Neural cell (in vitro differentiated cells): Measurements from ENCODE around the gene PRDM15. TPM values are rescaled to one million over a fixed set of nuclear protein-coding genes. Genes with fewer than 3 reads are reported as not detected.

Source experiments
- H2AFZ ChIP-seq: fragments of 200-600, 300-800 bp; sonication (generic), shearing (Covaris generic); 2 replicates; pipeline ENCODE4 v1.6.0; 2014; ENCODE audit warnings: low read depth, mild to moderate bottlenecking, antibody characterized with exemption, low read length, moderate library complexity
- H3F3A ChIP-seq: fragments of 200-600 bp; shearing (Covaris generic); 2 replicates; pipeline ENCODE4 v1.6.1; 2016; ENCODE audit warnings: mild to moderate bottlenecking, moderate library complexity, mixed read lengths, antibody characterized with exemption, low read length; ENCODE audit not compliant: insufficient read depth, poor library complexity, severe bottlenecking
- H3K27ac ChIP-seq: fragments of 200-600, 300-800 bp; sonication (generic), shearing (Covaris generic); 2 replicates; pipeline ENCODE4 v1.5.1; 2014; ENCODE audit warnings: mild to moderate bottlenecking, low read length, moderate library complexity
- H3K27me3 ChIP-seq: fragments of 300-800, 200-600 bp; sonication (generic), shearing (Covaris generic); 2 replicates; pipeline ENCODE4 v1.6.0; 2014; ENCODE audit warnings: mild to moderate bottlenecking, low read depth, low read length, moderate library complexity; ENCODE audit not compliant: insufficient read depth
- H3K36me3 ChIP-seq: fragments of 300-800, 200-600 bp; sonication (generic), shearing (Covaris generic); 2 replicates; pipeline ENCODE4 v1.5.1; 2014; ENCODE audit warnings: mild to moderate bottlenecking, antibody characterized with exemption, low read length, moderate library complexity; ENCODE audit not compliant: insufficient read depth
- H3K4me2 ChIP-seq: fragments of 300-800, 200-600 bp; sonication (generic), shearing (Covaris generic); 2 replicates; pipeline ENCODE4 v1.6.0; 2014; ENCODE audit warnings: mild to moderate bottlenecking, low read length
- H3K4me3 ChIP-seq: fragments of 300-800, 200-600 bp; sonication (generic), shearing (Covaris generic); 2 replicates; pipeline ENCODE4 v1.5.1; 2014; ENCODE audit warnings: mild to moderate bottlenecking, low read length, moderate library complexity
- H3K79me2 ChIP-seq: fragments of 200-600 bp; shearing (Covaris generic); replicated peaks from 2 replicates; pipeline ENCODE4 v1.6.0; 2014; ENCODE audit warnings: mild to moderate bottlenecking, low read length, moderate library complexity; ENCODE audit not compliant: insufficient read depth
- H3K9ac ChIP-seq: fragments of 300-800, 200-600 bp; sonication (generic), shearing (Covaris generic); 2 replicates; pipeline ENCODE4 v1.6.1; 2016; ENCODE audit warnings: mild to moderate bottlenecking, low read length, mixed read lengths
- H3K9me2 ChIP-seq: fragments of 200-600 bp; shearing (Covaris generic); 2 replicates; pipeline ENCODE4 v1.6.1; 2016; ENCODE audit warnings: mild to moderate bottlenecking, low read length, mixed read lengths; ENCODE audit not compliant: insufficient read depth
- H3K9me3 ChIP-seq: fragments of 200-600, 300-800 bp; sonication (generic), shearing (Covaris generic); 2 replicates; pipeline ENCODE4 v1.6.1; 2016; ENCODE audit warnings: mild to moderate bottlenecking, mixed run types, low read length, moderate library complexity, mixed read lengths
- H4K20me1 ChIP-seq: fragments of 200-600 bp; shearing (Covaris generic); 2 replicates; pipeline ENCODE4 v1.6.1; 2016; ENCODE audit warnings: mild to moderate bottlenecking, mixed run types; ENCODE audit not compliant: insufficient read depth
- EP300 ChIP-seq: fragments of 450-650 bp; conservative IDR thresholded peaks from 2 replicates; pipeline ENCODE4 v1.6.1; 2014; ENCODE audit warnings: antibody characterized with exemption, mild to moderate bottlenecking, moderate library complexity; ENCODE audit not compliant: poor library complexity, severe bottlenecking
- EZH2 ChIP-seq: fragments of 200-600, 300-800 bp; shearing (Covaris generic), sonication (generic); IDR thresholded peaks from 2 replicates; pipeline ENCODE4 v1.6.1; 2014; ENCODE audit warnings: antibody characterized with exemption, low read length, borderline replicate concordance, mild to moderate bottlenecking; ENCODE audit not compliant: insufficient read depth, poor library complexity, severe bottlenecking
- MXI1 ChIP-seq: fragments of 450-650 bp; conservative IDR thresholded peaks from 2 replicates; pipeline ENCODE4 v1.6.1; 2014; ENCODE audit warnings: antibody characterized with exemption, mild to moderate bottlenecking; ENCODE audit not compliant: poor library complexity, severe bottlenecking
- POLR2AphosphoS5 ChIP-seq: IDR thresholded peaks from 2 replicates; pipeline ENCODE4 v1.6.1; 2012
- RAD21 ChIP-seq: fragments of 450-650 bp; conservative IDR thresholded peaks from 2 replicates; pipeline ENCODE4 v1.6.1; 2014; ENCODE audit warnings: antibody characterized with exemption, mild to moderate bottlenecking, moderate library complexity
- SMC3 ChIP-seq: fragments of 450-650 bp; conservative IDR thresholded peaks from 2 replicates; pipeline ENCODE4 v1.6.1; 2014; ENCODE audit warnings: antibody characterized with exemption, mild to moderate bottlenecking, moderate library complexity; ENCODE audit not compliant: poor library complexity
- TAF1 ChIP-seq: IDR thresholded peaks from 2 replicates; pipeline ENCODE4 v1.6.1; 2012; ENCODE audit warnings: low read depth
- polyA plus RNA-seq: library from polyadenylated mRNA; depleted of rRNA; stranded (reverse); fragments of >200 nt; gene quantifications from 2 replicates; pipeline ENCODE4 v1.2.3, GENCODE V29; 2014
- TF ChIP-seq, protein P1 (sequence below): IDR thresholded peaks from 2 replicates; pipeline ENCODE4 v1.6.1; 2012; ENCODE audit warnings: borderline replicate concordance
- TF ChIP-seq, protein P2 (sequence below): fragments of 450-650 bp; IDR thresholded peaks from 2 replicates; pipeline ENCODE4 v1.5.1; 2014; ENCODE audit warnings: antibody characterized with exemption, mild to moderate bottlenecking, moderate library complexity; ENCODE audit not compliant: poor library complexity, severe bottlenecking

PRDM15 gene
- polyA plus RNA-seq, 1 donor from 2014 or later: 4.1 TPM

DNA sequence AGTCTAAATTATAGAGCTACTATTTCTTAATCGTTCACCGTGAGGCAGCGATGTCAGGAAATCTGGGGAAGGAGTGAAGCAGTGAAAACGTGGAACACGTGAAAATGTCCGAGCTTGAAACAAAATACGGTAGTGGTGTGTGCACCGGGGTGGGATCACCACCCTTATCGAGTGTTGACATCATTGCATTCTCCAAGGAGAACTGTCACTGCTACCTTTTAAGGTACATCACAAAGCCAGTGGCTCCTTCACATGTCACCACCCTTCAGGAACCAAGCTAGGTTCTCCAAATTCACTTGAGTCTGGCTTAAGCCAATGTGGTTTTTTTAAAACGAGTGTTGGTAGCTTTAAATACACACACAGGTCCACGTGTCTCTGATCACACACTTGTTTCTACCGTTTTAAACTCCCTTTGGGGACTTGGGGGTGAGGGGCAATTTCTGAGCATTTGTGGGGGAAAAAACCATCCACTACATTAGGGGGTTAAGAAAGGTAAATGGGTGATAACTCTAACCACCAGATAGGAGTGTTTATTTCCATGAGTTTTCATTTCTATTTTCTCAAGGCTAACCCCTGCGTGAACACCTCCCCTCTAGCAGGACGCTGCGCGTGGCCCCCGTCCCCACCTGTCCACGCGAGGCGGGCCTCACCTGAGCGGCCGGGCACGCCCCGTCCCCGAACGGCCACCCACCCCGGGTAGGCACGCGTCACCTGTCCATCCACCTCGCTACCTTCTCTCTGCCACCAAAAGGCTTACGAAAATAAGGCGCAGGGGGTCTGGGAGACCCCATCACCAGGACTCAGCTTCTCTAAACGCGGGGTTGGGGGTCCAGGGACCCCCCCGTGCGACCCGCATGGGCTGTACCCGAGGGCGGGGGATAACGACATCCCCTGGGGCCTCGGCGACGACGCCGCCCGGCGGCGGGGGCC lies 978 bp downstream of the PRDM15 start:
- Histone ChIP-seq H3F3A (no peaks in the 10 kb centered on the region), H3K4me3 (peak overlapping the region; percentile 93), H2AFZ (peak overlapping the region; percentile 83), H3K9ac (peak overlapping the region; percentile 87), H3K27ac (peak overlapping the region; percentile 71), H3K27me3 (no peaks in the 10 kb centered on the region), H3K9me3 (no peaks in the 10 kb centered on the region), H3K9me2 (no peaks in the 10 kb centered on the region), H3K4me2 (peak overlapping the region; percentile 66), H4K20me1 (no peaks in the 10 kb centered on the region), H3K79me2 (peaks cover 3% of the 10 kb centered on the region), H3K36me3 (no peaks in the 10 kb centered on the region)
- TF ChIP-seq, protein P1, sequence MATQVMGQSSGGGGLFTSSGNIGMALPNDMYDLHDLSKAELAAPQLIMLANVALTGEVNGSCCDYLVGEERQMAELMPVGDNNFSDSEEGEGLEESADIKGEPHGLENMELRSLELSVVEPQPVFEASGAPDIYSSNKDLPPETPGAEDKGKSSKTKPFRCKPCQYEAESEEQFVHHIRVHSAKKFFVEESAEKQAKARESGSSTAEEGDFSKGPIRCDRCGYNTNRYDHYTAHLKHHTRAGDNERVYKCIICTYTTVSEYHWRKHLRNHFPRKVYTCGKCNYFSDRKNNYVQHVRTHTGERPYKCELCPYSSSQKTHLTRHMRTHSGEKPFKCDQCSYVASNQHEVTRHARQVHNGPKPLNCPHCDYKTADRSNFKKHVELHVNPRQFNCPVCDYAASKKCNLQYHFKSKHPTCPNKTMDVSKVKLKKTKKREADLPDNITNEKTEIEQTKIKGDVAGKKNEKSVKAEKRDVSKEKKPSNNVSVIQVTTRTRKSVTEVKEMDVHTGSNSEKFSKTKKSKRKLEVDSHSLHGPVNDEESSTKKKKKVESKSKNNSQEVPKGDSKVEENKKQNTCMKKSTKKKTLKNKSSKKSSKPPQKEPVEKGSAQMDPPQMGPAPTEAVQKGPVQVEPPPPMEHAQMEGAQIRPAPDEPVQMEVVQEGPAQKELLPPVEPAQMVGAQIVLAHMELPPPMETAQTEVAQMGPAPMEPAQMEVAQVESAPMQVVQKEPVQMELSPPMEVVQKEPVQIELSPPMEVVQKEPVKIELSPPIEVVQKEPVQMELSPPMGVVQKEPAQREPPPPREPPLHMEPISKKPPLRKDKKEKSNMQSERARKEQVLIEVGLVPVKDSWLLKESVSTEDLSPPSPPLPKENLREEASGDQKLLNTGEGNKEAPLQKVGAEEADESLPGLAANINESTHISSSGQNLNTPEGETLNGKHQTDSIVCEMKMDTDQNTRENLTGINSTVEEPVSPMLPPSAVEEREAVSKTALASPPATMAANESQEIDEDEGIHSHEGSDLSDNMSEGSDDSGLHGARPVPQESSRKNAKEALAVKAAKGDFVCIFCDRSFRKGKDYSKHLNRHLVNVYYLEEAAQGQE: no peak
- no peak for TF ChIP-seq SMC3
- TF ChIP-seq TAF1: no peak
- peak; percentile 82 for TF ChIP-seq MXI1
- no peak for TF ChIP-seq EZH2
- no peak for TF ChIP-seq EP300
- TF ChIP-seq, protein P2, sequence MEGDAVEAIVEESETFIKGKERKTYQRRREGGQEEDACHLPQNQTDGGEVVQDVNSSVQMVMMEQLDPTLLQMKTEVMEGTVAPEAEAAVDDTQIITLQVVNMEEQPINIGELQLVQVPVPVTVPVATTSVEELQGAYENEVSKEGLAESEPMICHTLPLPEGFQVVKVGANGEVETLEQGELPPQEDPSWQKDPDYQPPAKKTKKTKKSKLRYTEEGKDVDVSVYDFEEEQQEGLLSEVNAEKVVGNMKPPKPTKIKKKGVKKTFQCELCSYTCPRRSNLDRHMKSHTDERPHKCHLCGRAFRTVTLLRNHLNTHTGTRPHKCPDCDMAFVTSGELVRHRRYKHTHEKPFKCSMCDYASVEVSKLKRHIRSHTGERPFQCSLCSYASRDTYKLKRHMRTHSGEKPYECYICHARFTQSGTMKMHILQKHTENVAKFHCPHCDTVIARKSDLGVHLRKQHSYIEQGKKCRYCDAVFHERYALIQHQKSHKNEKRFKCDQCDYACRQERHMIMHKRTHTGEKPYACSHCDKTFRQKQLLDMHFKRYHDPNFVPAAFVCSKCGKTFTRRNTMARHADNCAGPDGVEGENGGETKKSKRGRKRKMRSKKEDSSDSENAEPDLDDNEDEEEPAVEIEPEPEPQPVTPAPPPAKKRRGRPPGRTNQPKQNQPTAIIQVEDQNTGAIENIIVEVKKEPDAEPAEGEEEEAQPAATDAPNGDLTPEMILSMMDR: peak; percentile 9
- TF ChIP-seq RAD21: peak; percentile 30
- TF ChIP-seq POLR2AphosphoS5: no peak

DNA sequence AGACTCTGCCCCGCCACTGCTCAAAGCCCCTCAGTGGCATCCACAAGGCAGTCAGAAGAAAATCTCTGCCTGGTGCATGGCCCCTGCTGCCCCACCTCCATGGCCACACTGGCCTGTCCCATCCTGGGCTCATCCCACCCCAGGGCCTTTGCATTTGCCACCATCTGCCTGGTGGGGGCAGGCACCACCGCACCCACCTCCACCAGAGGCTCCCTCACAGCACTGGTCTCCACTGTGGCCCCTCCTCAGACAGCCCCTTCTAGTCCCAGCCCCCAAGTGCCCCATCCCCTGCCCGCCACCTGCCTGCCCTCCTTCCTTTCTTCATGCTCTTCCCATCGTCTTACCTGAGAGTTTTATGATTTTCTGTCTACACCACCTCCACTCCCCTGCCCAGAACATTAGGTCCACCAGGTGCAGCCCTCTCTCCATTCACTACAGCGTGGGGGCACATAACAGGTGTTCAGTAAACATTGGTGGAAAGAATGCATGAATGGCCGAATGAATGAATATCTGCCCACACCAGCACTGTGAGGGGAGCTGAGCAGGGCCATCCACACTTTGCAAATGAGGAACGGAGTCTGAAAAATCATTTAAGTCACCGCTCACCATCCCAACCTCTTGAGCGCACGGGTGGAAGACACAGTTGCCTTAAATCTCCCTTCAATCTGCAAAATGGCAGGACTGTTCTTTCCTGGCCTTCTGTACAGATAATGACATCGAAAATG lies 2.1 kb downstream of the PRDM15 start:
- H3K4me2 ChIP-seq: peak overlapping the region; percentile 66
- H2AFZ ChIP-seq: no peak overlapping the region

More for the DNA sequence above, 2.1 kb downstream of the PRDM15 start:
- TF ChIP-seq EZH2 (no peak), MXI1 (no peak), RAD21 (no peak), SMC3 (no peak), POLR2AphosphoS5 (no peak), TAF1 (no peak), EP300 (no peak)
- TF ChIP-seq, protein P1: no peak
- TF ChIP-seq, protein P2: no peak
- Histone ChIP-seq H3K79me2 (peaks cover 3% of the 10 kb centered on the region), H3K27ac (no peak overlapping the region), H3F3A (no peaks in the 10 kb centered on the region), H3K36me3 (no peaks in the 10 kb centered on the region), H3K9me2 (no peaks in the 10 kb centered on the region), H3K9ac (no peak overlapping the region), H3K4me3 (peak overlapping the region; percentile 93), H4K20me1 (no peaks in the 10 kb centered on the region), H3K27me3 (no peaks in the 10 kb centered on the region), H3K9me3 (no peaks in the 10 kb centered on the region)
